MM.1S (cell line): Measurements from ENCODE around the gene PPP1R9B.

Experiments
- DNase-seq: peaks from one replicate; pipeline ENCODE4 v3.0.0-alpha.2; 2015
- H2AFZ ChIP-seq: fragments of 300-600 bp; sonication (generic); 2 replicates; pipeline ENCODE4 v1.6.0; 2016; ENCODE audit warnings: antibody characterized with exemption, low read length
- H3F3A ChIP-seq: fragments of 300-600 bp; sonication (generic); 2 replicates; pipeline ENCODE4 v1.6.1; 2016; ENCODE audit warnings: mild to moderate bottlenecking, antibody characterized with exemption, low read length, moderate library complexity, mixed read lengths; ENCODE audit not compliant: insufficient read depth
- H3K27ac ChIP-seq: fragments of 300-600 bp; sonication (generic); 2 replicates; pipeline ENCODE4 v1.5.1; 2016; ENCODE audit warnings: mild to moderate bottlenecking, low read length
- H3K27me3 ChIP-seq: fragments of 300-600 bp; sonication (generic); replicated peaks from 2 replicates; pipeline ENCODE4 v1.6.0; 2016; ENCODE audit warnings: low read length; ENCODE audit not compliant: insufficient read depth
- H3K36me3 ChIP-seq: fragments of 300-600 bp; sonication (generic); replicated peaks from 2 replicates; pipeline ENCODE4 v1.6.1; 2016; ENCODE audit warnings: mild to moderate bottlenecking, low read length, mixed read lengths; ENCODE audit not compliant: insufficient read depth
- H3K4me1 ChIP-seq: fragments of 300-600 bp; sonication (generic); 2 replicates; pipeline ENCODE4 v1.6.1; 2016; ENCODE audit warnings: low read length, mixed read lengths
- H3K4me2 ChIP-seq: fragments of 300-600 bp; sonication (generic); 2 replicates; pipeline ENCODE4 v1.6.0; 2016; ENCODE audit warnings: low read depth, low read length
- H3K4me3 ChIP-seq: fragments of 300-600 bp; sonication (generic); 2 replicates; pipeline ENCODE4 v1.5.1; 2016; ENCODE audit warnings: low read length, mixed read lengths
- H3K79me2 ChIP-seq: fragments of 300-600 bp; sonication (generic); 2 replicates; pipeline ENCODE4 v1.6.1; 2016; ENCODE audit warnings: mixed run types, low read length, mixed read lengths
- H3K9ac ChIP-seq: fragments of 300-600 bp; sonication (generic); 2 replicates; pipeline ENCODE4 v1.6.1; 2016; ENCODE audit warnings: low read length, mixed read lengths
- H3K9me2 ChIP-seq: fragments of 300-600 bp; sonication (generic); replicated peaks from 2 replicates; pipeline ENCODE4 v1.6.1; 2016; ENCODE audit warnings: mild to moderate bottlenecking, low read length, mixed read lengths; ENCODE audit not compliant: insufficient read depth
- H3K9me3 ChIP-seq: fragments of 300-600 bp; sonication (generic); replicated peaks from 2 replicates; pipeline ENCODE4 v1.6.1; 2016; ENCODE audit warnings: mild to moderate bottlenecking, low read length, mixed read lengths; ENCODE audit not compliant: insufficient read depth
- H4K20me1 ChIP-seq: fragments of 300-600 bp; sonication (generic); 2 replicates; pipeline ENCODE4 v1.6.1; 2016; ENCODE audit warnings: mild to moderate bottlenecking, low read length, moderate library complexity, mixed read lengths; ENCODE audit not compliant: insufficient read depth
- EZH2 ChIP-seq: fragments of 300-600 bp; sonication (generic); optimal IDR thresholded peaks from 2 replicates; pipeline ENCODE3; 2017; ENCODE audit warnings: low read depth, mild to moderate bottlenecking, antibody characterized with exemption, low read length, mixed read lengths
- EZH2phosphoT487 ChIP-seq: fragments of 300-600 bp; sonication (generic); IDR thresholded peaks from 2 replicates; pipeline ENCODE4 v1.6.1; 2018; ENCODE audit warnings: antibody characterized with exemption, low read length
- TF ChIP-seq, protein P1 (sequence below): fragments of 300-600 bp; sonication (generic); IDR thresholded peaks from 2 replicates; pipeline ENCODE4 v1.5.1; 2016; ENCODE audit warnings: antibody characterized with exemption, low read length, mixed read lengths

Gene PPP1R9B

DNA sequence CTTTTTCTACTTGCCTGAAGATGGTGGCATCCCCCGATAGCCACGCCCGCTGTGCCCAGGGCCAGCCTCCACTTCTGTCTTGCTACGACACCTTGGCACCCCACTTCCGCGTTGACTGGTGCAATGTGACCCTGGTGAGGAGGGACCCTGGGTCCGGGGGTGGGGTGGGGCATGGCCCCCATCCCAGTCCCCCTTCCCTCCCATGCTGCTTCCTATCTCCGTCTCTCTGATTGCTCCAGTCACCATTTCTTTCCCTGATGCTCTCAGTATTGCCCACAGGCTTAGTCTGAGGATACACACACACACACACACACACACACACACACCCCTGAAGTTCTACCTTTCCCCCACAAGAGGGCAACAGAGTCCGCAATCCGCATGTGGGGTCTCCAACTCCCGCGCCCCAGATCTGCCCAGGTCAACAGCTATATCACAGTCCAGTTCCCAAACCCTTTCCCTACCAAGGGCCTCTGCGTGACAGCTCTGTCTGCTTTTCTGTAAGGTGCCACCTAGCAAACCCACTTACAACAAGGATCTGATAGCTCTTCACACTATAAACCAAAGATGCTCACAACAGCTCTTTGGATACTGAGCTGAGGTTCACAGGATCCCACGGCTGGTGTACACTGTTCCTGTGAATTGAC lies 18.8 kb upstream of the PPP1R9B start:
- DNase-seq = peak; percentile 59
- peaks cover 24% of the 10 kb centered on the region for H3K4me1 ChIP-seq
- no peaks in the 10 kb centered on the region for H3K9me2 ChIP-seq
- H2AFZ ChIP-seq = 0 out of 2 replicates have a peak overlapping the region, but pooled peaks have one; percentile 22
- peak overlapping the region; percentile 5; the same call in 1 of the 2 replicates for H3K4me3 ChIP-seq
- H3F3A ChIP-seq = peaks cover 9% of the 10 kb centered on the region; the same call in 1 of the 2 replicates
- H3K9me3 ChIP-seq = no peaks in the 10 kb centered on the region
- H3K27ac ChIP-seq = no peak overlapping the region
- H3K4me2 ChIP-seq = peak overlapping the region; percentile 35
- H4K20me1 ChIP-seq = no peaks in the 10 kb centered on the region
- no peak overlapping the region for H3K9ac ChIP-seq
- H3K36me3 ChIP-seq = no peaks in the 10 kb centered on the region
- no peaks in the 10 kb centered on the region for H3K79me2 ChIP-seq
- TF ChIP-seq, protein P1, sequence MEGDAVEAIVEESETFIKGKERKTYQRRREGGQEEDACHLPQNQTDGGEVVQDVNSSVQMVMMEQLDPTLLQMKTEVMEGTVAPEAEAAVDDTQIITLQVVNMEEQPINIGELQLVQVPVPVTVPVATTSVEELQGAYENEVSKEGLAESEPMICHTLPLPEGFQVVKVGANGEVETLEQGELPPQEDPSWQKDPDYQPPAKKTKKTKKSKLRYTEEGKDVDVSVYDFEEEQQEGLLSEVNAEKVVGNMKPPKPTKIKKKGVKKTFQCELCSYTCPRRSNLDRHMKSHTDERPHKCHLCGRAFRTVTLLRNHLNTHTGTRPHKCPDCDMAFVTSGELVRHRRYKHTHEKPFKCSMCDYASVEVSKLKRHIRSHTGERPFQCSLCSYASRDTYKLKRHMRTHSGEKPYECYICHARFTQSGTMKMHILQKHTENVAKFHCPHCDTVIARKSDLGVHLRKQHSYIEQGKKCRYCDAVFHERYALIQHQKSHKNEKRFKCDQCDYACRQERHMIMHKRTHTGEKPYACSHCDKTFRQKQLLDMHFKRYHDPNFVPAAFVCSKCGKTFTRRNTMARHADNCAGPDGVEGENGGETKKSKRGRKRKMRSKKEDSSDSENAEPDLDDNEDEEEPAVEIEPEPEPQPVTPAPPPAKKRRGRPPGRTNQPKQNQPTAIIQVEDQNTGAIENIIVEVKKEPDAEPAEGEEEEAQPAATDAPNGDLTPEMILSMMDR = peak; percentile 78
- no peak for TF ChIP-seq EZH2
- TF ChIP-seq EZH2phosphoT487 = no peak
- H3K27me3 ChIP-seq = no peaks in the 10 kb centered on the region

DNA sequence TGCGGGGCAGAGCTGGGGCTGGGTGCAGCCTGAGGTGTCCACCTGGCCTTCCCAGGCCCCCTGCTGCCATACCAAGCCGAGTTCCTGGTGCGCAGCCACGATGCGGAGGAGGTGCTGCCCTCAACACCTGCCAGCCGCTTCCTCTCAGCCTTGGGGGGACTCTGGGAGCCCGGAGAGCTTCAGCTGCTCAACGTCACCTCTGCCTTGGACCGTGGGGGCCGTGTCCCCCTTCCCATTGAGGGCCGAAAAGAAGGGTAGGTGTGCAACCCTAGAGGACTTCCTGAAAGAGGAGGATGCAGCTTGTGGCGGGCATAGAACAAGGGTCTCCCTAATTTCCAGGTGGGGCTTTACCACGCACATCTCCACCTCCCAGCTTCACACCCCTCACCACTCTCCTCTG lies 17.8 kb upstream of the PPP1R9B start:
- H3K9me3 ChIP-seq = no peaks in the 10 kb centered on the region
- no peak overlapping the region for H2AFZ ChIP-seq
- H3K79me2 ChIP-seq = no peaks in the 10 kb centered on the region
- H3K27me3 ChIP-seq = no peaks in the 10 kb centered on the region
- no peak overlapping the region for H3K27ac ChIP-seq
- H3F3A ChIP-seq = peaks cover 9% of the 10 kb centered on the region; the same call in 1 of the 2 replicates
- H3K4me1 ChIP-seq = peaks cover 33% of the 10 kb centered on the region
- H3K9ac ChIP-seq = no peak overlapping the region
- TF ChIP-seq EZH2phosphoT487 = no peak
- no peak for TF ChIP-seq EZH2
- TF ChIP-seq, protein P1 = no peak
- H3K36me3 ChIP-seq = no peaks in the 10 kb centered on the region
- H4K20me1 ChIP-seq = no peaks in the 10 kb centered on the region
- DNase-seq = no peak
- no peaks in the 10 kb centered on the region for H3K9me2 ChIP-seq
- no peak overlapping the region for H3K4me2 ChIP-seq
- H3K4me3 ChIP-seq = no peak overlapping the region

DNA sequence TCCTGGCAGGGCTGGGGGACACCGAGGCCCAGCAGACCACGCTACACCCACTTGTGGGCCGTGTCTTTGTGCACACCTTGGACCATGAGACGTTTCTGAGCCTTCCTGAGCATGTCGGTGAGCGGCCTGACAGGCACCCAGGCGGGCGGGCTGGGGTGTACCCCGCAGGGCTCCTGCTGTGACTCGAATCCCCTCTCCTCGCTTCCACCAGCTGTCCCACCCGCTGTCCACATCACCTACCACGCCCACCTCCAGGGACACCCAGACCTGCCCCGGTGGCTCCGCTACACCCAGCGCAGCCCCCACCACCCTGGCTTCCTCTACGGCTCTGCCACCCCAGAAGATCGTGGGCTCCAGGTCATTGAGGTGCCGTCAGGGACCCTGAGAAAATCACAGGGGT lies 16.9 kb upstream of the PPP1R9B start:
- TF ChIP-seq, protein P1 = no peak
- TF ChIP-seq EZH2phosphoT487 (no peak), EZH2 (no peak)
- peaks cover 33% of the 10 kb centered on the region for H3K4me1 ChIP-seq
- no peaks in the 10 kb centered on the region for H3K79me2 ChIP-seq
- H3K9me3 ChIP-seq = no peaks in the 10 kb centered on the region
- no peaks in the 10 kb centered on the region for H3K36me3 ChIP-seq
- no peak for DNase-seq
- no peaks in the 10 kb centered on the region for H3K27me3 ChIP-seq
- no peak overlapping the region for H2AFZ ChIP-seq
- H3K4me2 ChIP-seq = no peak overlapping the region
- H3K27ac ChIP-seq = no peak overlapping the region
- H3K4me3 ChIP-seq = no peak overlapping the region
- H4K20me1 ChIP-seq = no peaks in the 10 kb centered on the region
- H3K9ac ChIP-seq = no peak overlapping the region
- no peaks in the 10 kb centered on the region for H3K9me2 ChIP-seq
- peaks cover 9% of the 10 kb centered on the region; the same call in 1 of the 2 replicates for H3F3A ChIP-seq
